Inflammatory macrophage treated with lipopolysaccharide for 1 hour (primary cell): Measurements from ENCODE around the gene CTDNEP1.

ENCODE experiments used
- DNase-seq, 2 donors: peaks; one replicate each; pipeline ENCODE4 v3.0.0-alpha.2; 2020 to 2022

Gene CTDNEP1

GRCh38 chr17:7251661-7252175 is at the start of gene CTDNEP1:
CTDNEP1 (minus strand) TSS chr17:7251734; CDS start chr17:7251296, 438 bp downstream.
- DNase-seq: peak; percentile 99 to 100

- peak; percentile 70 to 94 for DNase-seq
Measured at GRCh38 chr17:7296189-7296861, 44.8 kb upstream of the CTDNEP1 start.

- DNase-seq: no peak
Measured at GRCh38 chr17:7295230-7296180, 44.0 kb upstream of the CTDNEP1 start.

- DNase-seq: peak; percentile 21 to 22
Measured at GRCh38 chr17:7294614-7295153, 43.1 kb upstream of the CTDNEP1 start, which contains the start of gene YBX2. YBX2 (minus strand) TSS chr17:7294639; CDS start chr17:7294500, 139 bp downstream.

GRCh38 chr17:7293816-7294613 is 42.5 kb upstream of the CTDNEP1 start:
- DNase-seq: no peak

- DNase-seq: no peak
Measured at GRCh38 chr17:7293159-7293558, 41.6 kb upstream of the CTDNEP1 start.

GRCh38 chr17:7292729-7293128 is 41.2 kb upstream of the CTDNEP1 start:
- DNase-seq: no peak

GRCh38 chr17:7292194-7292593 is 40.7 kb upstream of the CTDNEP1 start:
- no peak for DNase-seq

- DNase-seq: no peak
Measured at GRCh38 chr17:7290685-7291084, 39.2 kb upstream of the CTDNEP1 start.

- DNase-seq: no peak
Measured at GRCh38 chr17:7290166-7290565, 38.6 kb upstream of the CTDNEP1 start.

GRCh38 chr17:7289256-7290032 is 37.9 kb upstream of the CTDNEP1 start:
- DNase-seq: no peak

- no peak for DNase-seq
Measured at GRCh38 chr17:7285679-7286078, 34.1 kb upstream of the CTDNEP1 start.

GRCh38 chr17:7284911-7285310 is 33.4 kb upstream of the CTDNEP1 start:
- DNase-seq: no peak

- peak; percentile 29 to 38 for DNase-seq
Measured at GRCh38 chr17:7283471-7284216, 32.1 kb upstream of the CTDNEP1 start.

- peak in 1 of 2 donors; percentile 27 for DNase-seq
Measured at GRCh38 chr17:7282752-7283321, 31.3 kb upstream of the CTDNEP1 start.

- DNase-seq: no peak
Measured at GRCh38 chr17:7281953-7282751, 30.6 kb upstream of the CTDNEP1 start.

- DNase-seq: peak; percentile 96 to 98
Measured at GRCh38 chr17:7281074-7281952, 29.8 kb upstream of the CTDNEP1 start, which contains the start of gene SLC2A4. SLC2A4 (plus strand) TSS chr17:7281718; CDS start chr17:7281935, 217 bp downstream.

- DNase-seq: peak; percentile 70 to 96
Measured at GRCh38 chr17:7280519-7281073, 29.1 kb upstream of the CTDNEP1 start.
